GM12873 (cell line): ENCODE data around the gene METTL13.

ENCODE experiments used
- CTCF ChIP-seq: IDR thresholded peaks from 2 replicates; pipeline ENCODE4 v1.5.1; 2012; ENCODE audit warnings: low read depth, mild to moderate bottlenecking, moderate library complexity, low read length, control low read depth; ENCODE audit not compliant: insufficient read depth; ENCODE audit errors: missing control alignments

METTL13 gene, protein sequence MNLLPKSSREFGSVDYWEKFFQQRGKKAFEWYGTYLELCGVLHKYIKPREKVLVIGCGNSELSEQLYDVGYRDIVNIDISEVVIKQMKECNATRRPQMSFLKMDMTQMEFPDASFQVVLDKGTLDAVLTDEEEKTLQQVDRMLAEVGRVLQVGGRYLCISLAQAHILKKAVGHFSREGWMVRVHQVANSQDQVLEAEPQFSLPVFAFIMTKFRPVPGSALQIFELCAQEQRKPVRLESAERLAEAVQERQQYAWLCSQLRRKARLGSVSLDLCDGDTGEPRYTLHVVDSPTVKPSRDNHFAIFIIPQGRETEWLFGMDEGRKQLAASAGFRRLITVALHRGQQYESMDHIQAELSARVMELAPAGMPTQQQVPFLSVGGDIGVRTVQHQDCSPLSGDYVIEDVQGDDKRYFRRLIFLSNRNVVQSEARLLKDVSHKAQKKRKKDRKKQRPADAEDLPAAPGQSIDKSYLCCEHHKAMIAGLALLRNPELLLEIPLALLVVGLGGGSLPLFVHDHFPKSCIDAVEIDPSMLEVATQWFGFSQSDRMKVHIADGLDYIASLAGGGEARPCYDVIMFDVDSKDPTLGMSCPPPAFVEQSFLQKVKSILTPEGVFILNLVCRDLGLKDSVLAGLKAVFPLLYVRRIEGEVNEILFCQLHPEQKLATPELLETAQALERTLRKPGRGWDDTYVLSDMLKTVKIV

DNA sequence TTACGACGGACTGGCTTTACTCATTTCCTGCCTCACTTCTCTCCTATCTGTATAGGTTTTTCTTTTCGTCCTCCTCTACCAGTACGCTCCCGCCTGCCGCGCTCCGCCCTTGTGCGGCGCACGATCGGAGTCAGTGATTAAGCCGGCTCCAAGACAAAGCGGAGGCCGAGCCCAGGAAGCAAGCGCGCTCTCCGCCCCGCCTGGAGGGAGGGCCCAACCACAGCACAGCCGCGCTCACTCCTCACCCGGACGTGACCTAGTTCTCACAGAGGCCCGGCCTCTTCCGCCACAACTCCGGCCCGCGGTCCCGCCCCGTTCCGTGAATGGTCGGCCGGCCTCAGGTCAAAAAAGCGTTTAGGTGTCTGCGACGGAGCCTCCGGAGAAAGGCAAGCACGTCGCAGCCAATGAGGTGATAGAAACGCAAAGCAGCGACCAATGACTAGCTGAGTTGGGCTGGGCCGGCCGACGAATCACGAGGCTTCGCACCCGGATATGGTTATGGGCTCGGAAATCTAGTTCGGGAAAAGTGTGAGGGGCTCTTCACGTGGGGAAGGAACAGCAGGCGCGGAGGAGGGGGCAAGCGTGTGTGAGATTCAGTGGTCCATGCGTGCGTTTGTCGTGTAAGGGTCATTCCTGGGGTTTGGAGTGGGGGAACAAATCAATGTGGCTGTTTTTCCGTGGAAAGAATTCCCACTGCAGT lies at the start of gene METTL13:
METTL13 (plus strand) TSS at position 485 of the 700 bp plus-strand sequence. CDS start 308 bp downstream, outside the sequence.
- TF ChIP-seq CTCF, result no peak

DNA sequence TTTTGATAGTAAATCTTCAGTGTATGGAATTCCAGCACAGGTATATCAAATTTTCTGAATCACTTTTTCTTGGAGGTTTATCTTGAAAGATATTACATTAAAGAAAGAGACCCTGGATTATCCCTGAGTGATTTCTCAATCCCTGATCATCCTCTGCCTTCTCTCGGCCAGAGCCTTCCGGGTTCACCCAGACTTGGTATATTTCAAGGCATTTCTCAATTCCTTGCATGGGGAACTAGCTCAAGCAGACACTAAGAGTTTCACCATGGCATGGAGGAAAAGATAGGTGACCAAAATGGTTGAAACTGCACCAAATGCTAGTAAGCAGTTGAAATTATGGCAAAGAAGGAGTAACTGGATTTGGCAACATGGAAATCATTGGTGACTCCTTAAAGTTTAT lies 45.3 kb upstream of the METTL13 start:
- no peak for TF ChIP-seq CTCF

DNA sequence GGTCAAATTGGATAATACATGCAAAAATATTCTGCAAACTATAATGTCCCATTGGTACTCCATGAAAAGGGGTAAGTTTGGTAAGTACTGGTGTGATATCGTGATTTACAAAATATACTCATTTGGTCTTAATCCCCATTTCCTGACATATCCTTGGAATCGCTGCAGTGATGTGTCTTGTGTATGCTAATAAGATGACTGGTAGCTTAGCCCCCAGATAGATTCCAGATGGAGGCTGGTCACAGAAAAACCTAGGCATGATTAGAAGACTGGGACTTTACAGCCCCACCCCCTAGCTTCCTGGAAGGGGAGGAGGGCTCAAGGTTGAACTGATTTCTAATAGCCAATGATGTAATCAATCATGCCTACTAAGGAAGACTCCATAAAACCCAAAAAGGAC lies 42.5 kb upstream of the METTL13 start:
- no peak for TF ChIP-seq CTCF

- no peak for TF ChIP-seq CTCF
Measured at GRCh38 chr1:171739656-171740055, 41.8 kb upstream of the METTL13 start.

DNA sequence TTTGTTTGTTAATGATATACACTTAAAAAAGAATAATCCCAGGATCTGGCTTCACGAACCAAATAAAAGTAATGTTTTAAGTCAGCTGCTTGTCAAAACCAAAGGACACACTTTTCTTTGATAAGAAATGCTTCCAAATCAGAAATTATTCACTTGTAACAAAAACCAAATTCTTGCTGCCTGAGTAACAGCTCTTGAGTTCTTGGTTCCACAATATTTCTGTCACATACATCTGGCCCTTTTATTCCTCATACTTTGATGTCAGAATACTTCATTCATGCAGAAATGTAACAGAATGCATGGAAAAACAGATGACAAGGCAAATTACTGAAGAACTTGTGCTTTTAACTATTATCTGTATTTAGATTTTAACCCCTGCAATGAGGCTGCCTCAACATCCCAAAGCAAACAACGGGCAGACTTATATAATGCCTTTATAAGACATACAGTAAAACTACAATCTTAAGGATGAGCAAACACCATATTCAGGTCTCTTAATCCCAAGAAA lies 41.0 kb upstream of the METTL13 start:
- TF ChIP-seq CTCF, result no peak

DNA sequence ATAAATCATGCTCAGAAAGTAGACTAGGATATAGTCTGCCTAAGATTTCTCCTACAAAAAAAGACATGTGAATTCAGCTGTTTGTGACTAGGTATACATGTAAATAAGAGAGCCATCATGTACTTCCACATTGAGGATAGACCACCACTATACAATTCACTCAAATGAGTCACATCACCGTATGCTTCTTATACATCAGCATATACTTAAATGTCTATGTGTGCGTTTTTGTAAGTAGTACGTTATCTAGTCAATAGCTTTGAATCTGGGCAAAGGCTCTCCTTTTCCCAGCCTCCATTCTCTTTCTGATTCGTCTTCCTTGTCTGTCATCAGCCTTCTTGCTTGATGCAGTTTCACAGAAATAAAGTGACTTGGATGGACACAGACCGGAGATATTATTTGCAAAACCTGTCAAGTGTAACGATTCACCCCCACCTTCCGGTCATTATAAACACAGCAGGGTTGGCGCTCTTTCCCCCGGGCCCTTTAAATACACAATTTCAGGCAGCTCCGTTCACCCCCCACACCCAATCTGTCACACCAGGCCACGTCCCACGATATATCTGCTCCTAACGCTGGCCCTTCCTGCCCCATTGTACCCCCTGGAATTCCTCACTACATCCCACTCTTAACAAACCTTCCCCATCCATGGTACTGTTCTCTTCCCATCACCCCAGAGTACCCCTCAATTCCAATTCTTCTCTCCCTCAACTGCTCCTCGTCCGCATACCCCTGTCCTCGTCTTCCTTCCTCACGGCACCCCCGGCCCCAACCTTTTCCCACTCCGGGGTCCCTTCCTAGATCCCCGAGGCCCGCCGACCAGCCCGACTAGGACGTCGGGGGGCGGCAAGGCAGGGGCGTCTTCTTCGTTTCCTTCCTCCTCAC lies 40.2 kb upstream of the METTL13 start:
- no peak for TF ChIP-seq CTCF
